HEK293 (cell line): Measurements from ENCODE around the gene MARF1.

ENCODE experiments used
- CTCF ChIA-PET: fragments of 350-600 bp; formaldehyde crosslinking; extraction: SDS; loops from one replicate; lab custom pipeline; 2021; ENCODE audit warnings: antibody characterized with exemption; lab: Yijun Ruan, JAX
- POLR2A ChIA-PET: fragments of 300-600 bp; formaldehyde crosslinking; extraction: SDS; loops from one replicate; lab custom pipeline; 2020; ENCODE audit warnings: antibody characterized with exemption, inconsistent platforms; lab: Yijun Ruan, JAX
- H3K27ac ChIP-seq: fragments of 200-500 bp; sonication (Bioruptor generic); 2 replicates; pipeline ENCODE4 v1.5.1; 2014; ENCODE audit warnings: low read depth, low read length, control low read depth, inconsistent platforms; ENCODE audit errors: extremely low read depth
- H3K36me3 ChIP-seq, 2 experiments: fragments of 200-500 bp in 1 of 2; sonication (Bioruptor generic) in 1 of 2; 1 replicate in 1 of 2; 2 replicates in 1 of 2; pipeline ENCODE4 v1.5.1; 2014 to 2017; ENCODE audit warnings: inconsistent platforms in 2 of 2, low read length in 2 of 2; ENCODE audit not compliant: control insufficient read depth in 2 of 2, insufficient read depth in 1 of 2
- H3K4me1 ChIP-seq: fragments of 200-500 bp; sonication (Bioruptor generic); 2 replicates; pipeline ENCODE4 v1.5.1; 2014; ENCODE audit warnings: mild to moderate bottlenecking, low read length, inconsistent platforms; ENCODE audit not compliant: control insufficient read depth, insufficient read depth
- H3K4me3 ChIP-seq: 2 replicates; pipeline ENCODE4 v1.5.1; 2011; ENCODE audit warnings: low read depth, mild to moderate bottlenecking, control low read depth, low read length, moderate library complexity
- H3K9me3 ChIP-seq: fragments of 200-500 bp; sonication (Bioruptor generic); 2 replicates; pipeline ENCODE4 v1.5.1; 2014; ENCODE audit warnings: low read depth, low read length, inconsistent platforms; ENCODE audit not compliant: control insufficient read depth, insufficient read depth
- CTCF ChIP-seq: fragments of 450-650 bp; formaldehyde crosslinking; IDR thresholded peaks from 2 replicates; pipeline ENCODE4 v1.5.1; 2016; ENCODE audit warnings: missing biosample characterization, missing genetic modification characterization
- HOXC10 ChIP-seq: sonication (generic); formaldehyde crosslinking; IDR thresholded peaks from 2 replicates; pipeline ENCODE4 v1.8.1; 2023; ENCODE audit warnings: mild to moderate bottlenecking, missing genetic modification reagents
- HOXD13 ChIP-seq: sonication (generic); formaldehyde crosslinking; IDR thresholded peaks from 2 replicates; pipeline ENCODE4 v1.8.0; 2022; ENCODE audit warnings: missing genetic modification reagents, borderline replicate concordance
- KLF17 ChIP-seq: fragments of 450-650 bp; formaldehyde crosslinking; IDR thresholded peaks from 2 replicates; pipeline ENCODE4 v1.5.1; 2016; ENCODE audit warnings: missing biosample characterization, missing genetic modification characterization
- TRIM28 ChIP-seq: IDR thresholded peaks from 2 replicates; pipeline ENCODE4 v1.6.1; 2011; ENCODE audit warnings: low read length, control low read depth, borderline replicate concordance
- ZBTB17 ChIP-seq: fragments of 450-650 bp; formaldehyde crosslinking; IDR thresholded peaks from 2 replicates; pipeline ENCODE4 v1.5.1; 2016; ENCODE audit warnings: missing biosample characterization, missing genetic modification characterization
- ZBTB44 ChIP-seq: fragments of 450-650 bp; IDR thresholded peaks from 2 replicates; pipeline ENCODE4 v1.5.1; 2018; ENCODE audit warnings: missing biosample characterization, mild to moderate bottlenecking, missing genetic modification characterization
- ZBTB48 ChIP-seq: fragments of 450-650 bp; formaldehyde crosslinking; IDR thresholded peaks from 2 replicates; pipeline ENCODE4 v1.5.1; 2016; ENCODE audit warnings: missing biosample characterization, missing genetic modification characterization
- ZFHX2 ChIP-seq: fragments of 450-650 bp; formaldehyde crosslinking; conservative IDR thresholded peaks from 2 replicates; pipeline ENCODE4 v1.5.1; 2016; ENCODE audit warnings: missing biosample characterization, missing genetic modification characterization
- ZNF133 ChIP-seq: fragments of 450-650 bp; formaldehyde crosslinking; IDR thresholded peaks from 2 replicates; pipeline ENCODE4 v1.5.1; 2016; ENCODE audit warnings: missing biosample characterization, missing genetic modification characterization
- ZNF221 ChIP-seq: fragments of 450-650 bp; formaldehyde crosslinking; IDR thresholded peaks from 2 replicates; pipeline ENCODE4 v1.5.1; 2017; ENCODE audit warnings: missing biosample characterization, missing genetic modification characterization, borderline replicate concordance
- ZNF223 ChIP-seq: fragments of 450-650 bp; formaldehyde crosslinking; IDR thresholded peaks from 2 replicates; pipeline ENCODE4 v1.5.1; 2016; ENCODE audit warnings: missing biosample characterization, missing genetic modification characterization
- ZNF239 ChIP-seq: fragments of 450-650 bp; formaldehyde crosslinking; IDR thresholded peaks from 2 replicates; pipeline ENCODE4 v1.5.1; 2016; ENCODE audit warnings: missing biosample characterization, missing genetic modification characterization
- ZNF26 ChIP-seq: fragments of 450-650 bp; formaldehyde crosslinking; IDR thresholded peaks from 2 replicates; pipeline ENCODE4 v1.5.1; 2016; ENCODE audit warnings: missing biosample characterization, missing genetic modification characterization
- ZNF354C ChIP-seq: fragments of 450-650 bp; formaldehyde crosslinking; IDR thresholded peaks from 2 replicates; pipeline ENCODE4 v1.5.1; 2016; ENCODE audit warnings: missing biosample characterization, missing genetic modification characterization, low read depth, borderline replicate concordance
- ZNF362 ChIP-seq: fragments of 450-650 bp; formaldehyde crosslinking; IDR thresholded peaks from 2 replicates; pipeline ENCODE4 v1.5.1; 2016; ENCODE audit warnings: missing biosample characterization, missing genetic modification characterization
- ZNF398 ChIP-seq: fragments of 450-650 bp; formaldehyde crosslinking; IDR thresholded peaks from 2 replicates; pipeline ENCODE4 v1.5.1; 2017; ENCODE audit warnings: missing biosample characterization, missing genetic modification characterization
- ZNF416 ChIP-seq: fragments of 450-650 bp; formaldehyde crosslinking; IDR thresholded peaks from 2 replicates; pipeline ENCODE4 v1.5.1; 2016; ENCODE audit warnings: missing biosample characterization, missing genetic modification characterization
- ZNF501 ChIP-seq: fragments of 450-650 bp; formaldehyde crosslinking; IDR thresholded peaks from 2 replicates; pipeline ENCODE4 v1.5.1; 2016; ENCODE audit warnings: missing biosample characterization, missing genetic modification characterization
- ZNF529 ChIP-seq: fragments of 450-650 bp; formaldehyde crosslinking; IDR thresholded peaks from 2 replicates; pipeline ENCODE4 v1.5.1; 2017; ENCODE audit warnings: missing genetic modification characterization, missing biosample characterization; ENCODE audit not compliant: insufficient replicate concordance
- ZNF549 ChIP-seq: fragments of 450-650 bp; IDR thresholded peaks from 2 replicates; pipeline ENCODE4 v1.5.1; 2018; ENCODE audit warnings: missing biosample characterization, missing genetic modification characterization, mild to moderate bottlenecking, inconsistent platforms, moderate library complexity
- ZNF600 ChIP-seq: fragments of 450-650 bp; formaldehyde crosslinking; IDR thresholded peaks from 2 replicates; pipeline ENCODE4 v1.5.1; 2016; ENCODE audit warnings: missing biosample characterization, missing genetic modification characterization
- ZNF645 ChIP-seq: fragments of 450-650 bp; formaldehyde crosslinking; IDR thresholded peaks from 2 replicates; pipeline ENCODE4; 2016; ENCODE audit warnings: missing biosample characterization, missing genetic modification characterization
- ZNF768 ChIP-seq: fragments of 450-650 bp; formaldehyde crosslinking; IDR thresholded peaks from 2 replicates; pipeline ENCODE4 v1.5.1; 2018; ENCODE audit warnings: missing biosample characterization, mild to moderate bottlenecking, missing genetic modification characterization

Gene MARF1

GRCh38 chr16:15585956-15586355 is 57.0 kb downstream of the MARF1 start (continued):
- TF ChIP-seq ZNF549 (tag by site-specific recombination) (no peak), ZNF416 (tag by site-specific recombination) (no peak), ZNF398 (tag by site-specific recombination) (no peak), HOXD13 (CRISPR knock-in tag) (no peak), HOXC10 (no peak), ZBTB48 (tag by site-specific recombination) (no peak), ZNF221 (no peak), ZNF362 (no peak), ZNF223 (tag by site-specific recombination) (no peak), ZNF529 (peak; percentile 39), KLF17 (tag by site-specific recombination) (no peak), CTCF (tag by site-specific recombination) (no peak), ZNF133 (tag by site-specific recombination) (no peak; the same call in 1 of the 2 replicates), ZBTB17 (tag by site-specific recombination) (peak; percentile 47; the same call in 1 of the 2 replicates), ZNF501 (tag by site-specific recombination) (no peak), ZNF26 (tag by site-specific recombination) (no peak), ZNF645 (tag by site-specific recombination) (no peak), ZNF600 (tag by site-specific recombination) (no peak), ZNF768 (tag by site-specific recombination) (no peak), ZNF354C (no peak), ZFHX2 (tag by site-specific recombination) (no peak)
- TF ChIP-seq, all 188 proteins: peak for 5

GRCh38 chr16:15583526-15583925 is 59.4 kb downstream of the MARF1 start:
- no peak overlapping the region for H3K4me3 ChIP-seq
- H3K27ac ChIP-seq = no peak overlapping the region
- ChIA-PET CTCF (no interaction called here), POLR2A (no interaction called here)
- no peaks in the 10 kb centered on the region for H3K4me1 ChIP-seq
- H3K36me3 ChIP-seq = no peaks in the 10 kb centered on the region
- H3K9me3 ChIP-seq = no peaks in the 10 kb centered on the region
- TF ChIP-seq ZBTB44 (tag by site-specific recombination) (no peak), TRIM28 (no peak), ZNF239 (no peak)
